GM12878 (cell line): ENCODE data around the gene SPINK5. TPM values are rescaled to one million over a fixed set of nuclear protein-coding genes. Genes with fewer than 3 reads are reported as not detected.

Experiments
- ATAC-seq: fragments of 200-7000 bp; cut with Tn5 transposase; 3 replicates; pipeline ENCODE4 v1.9.1; 2020; ENCODE audit warnings: mild to moderate bottlenecking, moderate library complexity
- BruUV-seq: library from RNA; stranded (reverse); fragments of 400-500 nt; replicated peaks from 2 replicates; lab custom pipeline; 2021; lab: Mats Ljungman, UMichigan
- CTCF ChIA-PET: fragments of 300-600 bp; sonication (Branson Sonifier 250); formaldehyde crosslinking; extraction: SDS; loops from one replicate; lab custom pipeline; 2021; ENCODE audit warnings: inconsistent platforms; lab: Yijun Ruan, JAX
- POLR2A ChIA-PET: fragments of 350-600 bp; formaldehyde crosslinking; extraction: SDS; loops from one replicate; lab custom pipeline; 2021; ENCODE audit warnings: inconsistent platforms; lab: Charles Lee
- RAD21 ChIA-PET: fragments of 300-600 bp; sonication (Branson Sonifier 250); formaldehyde crosslinking; loops from one replicate; lab custom pipeline; 2023; ENCODE audit warnings: antibody characterized with exemption; ENCODE audit not compliant: unreplicated experiment; lab: Charles Lee
- SMC1A ChIA-PET: fragments of 300-600 bp; sonication (Branson Sonifier 250); formaldehyde crosslinking; loops from one replicate; lab custom pipeline; 2023; ENCODE audit not compliant: unreplicated experiment, uncharacterized antibody; lab: Charles Lee
- DNase-seq: peaks from one replicate; pipeline ENCODE4 v3.0.0-alpha.2; 2011; ENCODE audit warnings: low read depth, low spot score
- FAIRE-seq: peaks from 3 replicates; lab custom pipeline; 2011; peaks lifted over from hg19 to GRCh38; lab: Jason Lieb, UNC
- H2AFZ ChIP-seq: 2 replicates; pipeline ENCODE4 v1.6.0; 2011; ENCODE audit warnings: low read depth, low read length, control low read depth; ENCODE audit not compliant: control insufficient read depth
- H3K27ac ChIP-seq: 2 replicates; pipeline ENCODE4 v1.5.1; 2011; ENCODE audit warnings: control low read depth; ENCODE audit not compliant: control insufficient read depth, insufficient read depth
- H3K27me3 ChIP-seq, 2 experiments: replicated peaks in 1 of 2; 2 replicates each; pipeline versions ENCODE4 v1.6.0 to v1.6.1; 2011; ENCODE audit warnings: low read length in 1 of 2; ENCODE audit not compliant: control insufficient read depth in 2 of 2, insufficient read depth in 2 of 2
- H3K36me3 ChIP-seq, 2 experiments: 2 replicates each; pipeline ENCODE4 v1.5.1; 2011; ENCODE audit warnings: low read length in 1 of 2; ENCODE audit not compliant: control insufficient read depth in 2 of 2, insufficient read depth in 2 of 2
- H3K4me1 ChIP-seq: 2 replicates; pipeline ENCODE4 v1.6.1; 2011; ENCODE audit warnings: mild to moderate bottlenecking, low read length, moderate library complexity, mixed read lengths; ENCODE audit not compliant: control insufficient read depth, insufficient read depth
- H3K4me2 ChIP-seq: 2 replicates; pipeline ENCODE4 v1.6.0; 2011; ENCODE audit warnings: control low read depth; ENCODE audit not compliant: control insufficient read depth, insufficient read depth
- H3K4me3 ChIP-seq: fragments of 200-600 bp; sonication (generic); 2 replicates; pipeline ENCODE4 v1.5.1; 2016
- H3K79me2 ChIP-seq: 2 replicates; pipeline ENCODE4 v1.6.0; 2011; ENCODE audit warnings: low read length; ENCODE audit not compliant: control insufficient read depth, insufficient read depth
- H3K9ac ChIP-seq: 2 replicates; pipeline ENCODE4 v1.8.0; 2011; ENCODE audit warnings: low read length, control low read depth, mixed read lengths; ENCODE audit not compliant: control insufficient read depth, insufficient read depth
- H3K9me3 ChIP-seq: replicated peaks from 3 replicates; pipeline ENCODE4 v1.5.1; 2011; ENCODE audit warnings: mild to moderate bottlenecking, low read length; ENCODE audit not compliant: control insufficient read depth, insufficient read depth
- H4K20me1 ChIP-seq: 2 replicates; pipeline ENCODE4 v1.6.0; 2011; ENCODE audit not compliant: control insufficient read depth, insufficient read depth
- CHD1 ChIP-seq: IDR thresholded peaks from 2 replicates; pipeline ENCODE4 v1.6.1; 2012; ENCODE audit warnings: low read depth, low read length, improper control_type of control experiment
- CREM ChIP-seq: IDR thresholded peaks from 2 replicates; pipeline ENCODE4 v1.6.1; 2014; ENCODE audit warnings: antibody characterized with exemption, low read depth
- EZH2 ChIP-seq: IDR thresholded peaks from 2 replicates; pipeline ENCODE4 v1.6.1; 2012; ENCODE audit warnings: low read depth, mild to moderate bottlenecking, control low read depth, inconsistent platforms, low read length, borderline replicate concordance; ENCODE audit not compliant: control insufficient read depth
- IKZF1 ChIP-seq: fragments of 450-650 bp; conservative IDR thresholded peaks from 2 replicates; pipeline ENCODE4 v1.6.1; 2017; ENCODE audit warnings: antibody characterized with exemption, mild to moderate bottlenecking
- KDM1A ChIP-seq: fragments of 200-600 bp; sonication (generic); IDR thresholded peaks from 2 replicates; pipeline ENCODE4 v1.6.1; 2016; ENCODE audit warnings: borderline replicate concordance
- MYC ChIP-seq: IDR thresholded peaks from 2 replicates; pipeline ENCODE4 v1.6.1; 2011; ENCODE audit warnings: mild to moderate bottlenecking, low read length, moderate library complexity, inconsistent platforms; ENCODE audit not compliant: insufficient read depth, insufficient replicate concordance, insufficient read length, severe bottlenecking
- NRF1 ChIP-seq: conservative IDR thresholded peaks from 2 replicates; pipeline ENCODE4 v1.6.1; 2011; ENCODE audit warnings: mild to moderate bottlenecking, low read depth, low read length, improper control_type of control experiment
- PAX5 ChIP-seq: IDR thresholded peaks from 2 replicates; pipeline ENCODE4 v1.6.1; 2011; ENCODE audit warnings: low read depth, low read length, borderline replicate concordance
- YY1 ChIP-seq: IDR thresholded peaks from 2 replicates; pipeline ENCODE4 v1.6.1; 2011; ENCODE audit warnings: low read depth, mild to moderate bottlenecking, low read length
- ZBTB11 ChIP-seq: fragments of 450-650 bp; formaldehyde crosslinking; IDR thresholded peaks from 2 replicates; pipeline ENCODE4 v1.5.0; 2022; ENCODE audit warnings: mild to moderate bottlenecking, missing genetic modification characterization
- ZBTB33 ChIP-seq: fragments of 450-650 bp; IDR thresholded peaks from 2 replicates; pipeline ENCODE4 v1.6.1; 2017; ENCODE audit warnings: mild to moderate bottlenecking
- ZNF217 ChIP-seq: fragments of 450-650 bp; IDR thresholded peaks from 2 replicates; pipeline ENCODE4 v1.6.1; 2017; ENCODE audit warnings: antibody characterized with exemption, mild to moderate bottlenecking
- ZNF24 ChIP-seq: fragments of 450-650 bp; IDR thresholded peaks from 2 replicates; pipeline ENCODE4 v1.6.1; 2017; ENCODE audit warnings: antibody characterized with exemption, mild to moderate bottlenecking
- ZNF274 ChIP-seq: IDR thresholded peaks from one replicate; pipeline ENCODE4 v1.8.0; 2011; ENCODE audit not compliant: insufficient read length, insufficient read depth
- in situ Hi-C: fragments of 300-500 bp; cut with MboI; formaldehyde crosslinking; loops from 9 replicates; pipeline ENCODE4 v1.14.3; 2018; ENCODE audit warnings: mixed read lengths
- intact Hi-C: fragments of 100-400 bp; cut with micrococcal nuclease; formaldehyde crosslinking; loops from one replicate; pipeline ENCODE4 v1.14.2; 2022; ENCODE audit not compliant: unreplicated experiment
- polyA plus RNA-seq, 11 experiments: library from polyadenylated mRNA; depleted of rRNA in 4 of 11; unstranded in 6 of 11; stranded (reverse) in 5 of 11; fragments of >200 nt; fragmentation: Nextera tagmentation in 4 of 11; fragmentation: Illumina TruSeq in 1 of 11; extraction: Ambion mirVana in 4 of 11; extraction: Trizol in 1 of 11; gene quantifications; 1 replicate in 1 of 11; 2 replicates in 10 of 11; pipeline versions ENCODE4 v1.2.1 to v1.2.3, GENCODE V29; 2011 to 2016; ENCODE audit warnings: inconsistent platforms in 2 of 11, missing spikeins in 2 of 11, low read depth in 1 of 11
- total RNA-seq, 4 experiments: library from RNA; depleted of rRNA in 3 of 4; stranded (reverse); fragments of >200 nt in 3 of 4; fragmentation: Illumina TruSeq in 1 of 4; extraction: Trizol in 1 of 4; gene quantifications; 2 replicates each; pipeline versions ENCODE4 v1.2.1 to v1.2.3, GENCODE V29; 2013 to 2021

The SPINK5 gene
- total and polyA plus RNA-seq, 10 of the 15 experiments (the other 5 are each of a cell fraction or from before 2014, with no cell fraction given), result 0.04 to 0.09 TPM; not detected in 8

- RAD21 ChIA-PET, result no interaction called here
- no peak for ATAC-seq
Measured at GRCh38 chr5:148152781-148153180, 89.0 kb downstream of the SPINK5 start.

More at GRCh38 chr5:148152781-148153180, 89.0 kb downstream of the SPINK5 start:
- ChIA-PET SMC1A (no interaction called here), CTCF (no interaction called here), POLR2A (no interaction called here)
- Histone ChIP-seq H3K79me2 (no peaks in the 10 kb centered on the region), H3K4me2 (no peak overlapping the region), H3K9me3 (no peaks in the 10 kb centered on the region), H3K27ac (no peak overlapping the region), H3K9ac (no peak overlapping the region), H2AFZ (no peak overlapping the region), H3K4me1 (no peaks in the 10 kb centered on the region), H3K4me3 (no peak overlapping the region)
- DNase-seq, result no peak
- BruUV-seq, result no TSS peak
- intact Hi-C loops (no loop called here), in situ Hi-C loops (no loop called here)
- TF ChIP-seq KDM1A, result no peak
- TF ChIP-seq ZNF274, result no peak
- TF ChIP-seq ZNF24, result no peak
- TF ChIP-seq YY1, result no peak
- no peak for TF ChIP-seq ZBTB33
- TF ChIP-seq IKZF1, result no peak
- no peak for TF ChIP-seq ZNF217
- no peak for TF ChIP-seq PAX5
- no peak for TF ChIP-seq CHD1
- TF ChIP-seq ZBTB11 (CRISPR knock-in tag), result no peak
- no peak for TF ChIP-seq MYC
- no peak for TF ChIP-seq CREM
- TF ChIP-seq NRF1, result no peak
- TF ChIP-seq EZH2, result no peak
- TF ChIP-seq, all 136 proteins: peak for 0
- FAIRE-seq, result no peak
- H4K20me1 ChIP-seq, result no peaks in the 10 kb centered on the region
- no peaks in the 10 kb centered on the region for H3K27me3 ChIP-seq
- no peaks in the 10 kb centered on the region for H3K36me3 ChIP-seq
